ENCODE results near the gene PPCS. TPM values are rescaled to one million over a fixed set of nuclear protein-coding genes. Genes with fewer than 3 reads are reported as not detected.

PPCS gene
- total RNA-seq, 2 donors from 2014 or later = 71.2 to 101 TPM

GRCh38 chr1:42504535-42505128 lies 48.3 kb downstream of the PPCS start:
- H3K4me1 ChIP-seq (replicated peaks) = no peaks in the 10 kb centered on the region
- intact Hi-C loops (cut with DNase I) = no loop called here
- H3K4me3 ChIP-seq = no peak overlapping the region
- H3K9me3 ChIP-seq = no peaks in the 10 kb centered on the region
- H3K36me3 ChIP-seq = no peaks in the 10 kb centered on the region
- H3K27ac ChIP-seq = no peak overlapping the region
- no peaks in the 10 kb centered on the region for H3K27me3 ChIP-seq (replicated peaks; ENCODE audit: insufficient read depth)
- no peak for DNase-seq (ENCODE audit: low spot score)
- TF ChIP-seq CTCF (IDR thresholded peaks at IDR 0.05) = no peak
- TF ChIP-seq POLR2AphosphoS5 (IDR thresholded peaks at IDR 0.05) = no peak
- no peak for TF ChIP-seq POLR2A (IDR thresholded peaks at IDR 0.05)
- 97% methylated on average over 2 of the region's 2 CpGs for WGBS

- 95% methylated on average over 1 of the region's 1 CpG for WGBS
- Histone ChIP-seq H3K36me3 (no peaks in the 10 kb centered on the region), H3K27me3 (replicated peaks; ENCODE audit: insufficient read depth) (no peaks in the 10 kb centered on the region), H3K4me1 (replicated peaks) (no peaks in the 10 kb centered on the region), H3K4me3 (no peak overlapping the region), H3K9me3 (no peaks in the 10 kb centered on the region), H3K27ac (no peak overlapping the region)
- DNase-seq (ENCODE audit: low spot score) = no peak
- intact Hi-C loops (cut with DNase I) = no loop called here
- TF ChIP-seq CTCF (IDR thresholded peaks at IDR 0.05) = no peak
- TF ChIP-seq POLR2AphosphoS5 (IDR thresholded peaks at IDR 0.05) = no peak
- TF ChIP-seq POLR2A (IDR thresholded peaks at IDR 0.05) = no peak
Observed at GRCh38 chr1:42506576-42506975, 50.2 kb downstream of the PPCS start.

Small RNA genes within 50 kb of the gene (small RNA-seq; reads per million reads assigned to genes)
- 0 reads per million in 2 donors for gene TMSB4XP1

Other genes with a start within 250 kb of the PPCS start
- 10 to 100 TPM; 54.1 to 58.5 TPM for gene FOXJ3, start 121.3 kb upstream of the PPCS start, total RNA-seq
- gene RIMKLA, start 75.8 kb upstream of the PPCS start, total RNA-seq = 1 to 10 TPM; 1.4 to 2.3 TPM
- gene ZMYND12, start 521 bp upstream of the PPCS start, total RNA-seq = 10 to 100 TPM in 1 of 2 donors, 1 to 10 TPM in 1; 2.0 to 12.7 TPM
- gene CCDC30, start 6.7 kb downstream of the PPCS start, total RNA-seq = 1 to 10 TPM; 1.8 to 6.2 TPM
- 10 to 100 TPM; 31.9 to 39.4 TPM for gene PPIH, start 201.9 kb downstream of the PPCS start, total RNA-seq
- 100 to 1,000 TPM; 325 to 406 TPM for gene YBX1, start 225.9 kb downstream of the PPCS start, total RNA-seq

Measured in prostate gland (tissue), 2 donors.